GM12878 (cell line): ENCODE results near the gene ZWINT. TPM values are rescaled to one million over a fixed set of nuclear protein-coding genes. Genes with fewer than 3 reads are reported as not detected.
A peak's percentile ranks its signal among the peaks of the same experiment; 100 is the strongest.

Experiments
- ATAC-seq: fragments of 200-7000 bp; cut with Tn5 transposase; 3 replicates; pipeline ENCODE4 v1.9.1; 2020; ENCODE audit warnings: mild to moderate bottlenecking, moderate library complexity
- BruUV-seq: library from RNA; stranded (reverse); fragments of 400-500 nt; replicated peaks from 2 replicates; lab custom pipeline; 2021; lab: Mats Ljungman, UMichigan
- CTCF ChIA-PET: fragments of 300-600 bp; sonication (Branson Sonifier 250); formaldehyde crosslinking; extraction: SDS; loops from one replicate; lab custom pipeline; 2021; ENCODE audit warnings: inconsistent platforms; lab: Yijun Ruan, JAX
- POLR2A ChIA-PET: fragments of 350-600 bp; formaldehyde crosslinking; extraction: SDS; loops from one replicate; lab custom pipeline; 2021; ENCODE audit warnings: inconsistent platforms; lab: Charles Lee
- RAD21 ChIA-PET: fragments of 300-600 bp; sonication (Branson Sonifier 250); formaldehyde crosslinking; loops from one replicate; lab custom pipeline; 2023; ENCODE audit warnings: antibody characterized with exemption; ENCODE audit not compliant: unreplicated experiment; lab: Charles Lee
- SMC1A ChIA-PET: fragments of 300-600 bp; sonication (Branson Sonifier 250); formaldehyde crosslinking; loops from one replicate; lab custom pipeline; 2023; ENCODE audit not compliant: unreplicated experiment, uncharacterized antibody; lab: Charles Lee
- DNase-seq: peaks from one replicate; pipeline ENCODE4 v3.0.0-alpha.2; 2011; ENCODE audit warnings: low read depth, low spot score
- FAIRE-seq: peaks from 3 replicates; lab custom pipeline; 2011; peaks lifted over from hg19 to GRCh38; lab: Jason Lieb, UNC
- H2AFZ ChIP-seq: 2 replicates; pipeline ENCODE4 v1.6.0; 2011; ENCODE audit warnings: low read depth, low read length, control low read depth; ENCODE audit not compliant: control insufficient read depth
- H3K27ac ChIP-seq: 2 replicates; pipeline ENCODE4 v1.5.1; 2011; ENCODE audit warnings: control low read depth; ENCODE audit not compliant: control insufficient read depth, insufficient read depth
- H3K27me3 ChIP-seq, 2 experiments: replicated peaks in 1 of 2; 2 replicates each; pipeline versions ENCODE4 v1.6.0 to v1.6.1; 2011; ENCODE audit warnings: low read length in 1 of 2; ENCODE audit not compliant: control insufficient read depth in 2 of 2, insufficient read depth in 2 of 2
- H3K36me3 ChIP-seq, 2 experiments: 2 replicates each; pipeline ENCODE4 v1.5.1; 2011; ENCODE audit warnings: low read length in 1 of 2; ENCODE audit not compliant: control insufficient read depth in 2 of 2, insufficient read depth in 2 of 2
- H3K4me1 ChIP-seq: 2 replicates; pipeline ENCODE4 v1.6.1; 2011; ENCODE audit warnings: mild to moderate bottlenecking, low read length, moderate library complexity, mixed read lengths; ENCODE audit not compliant: control insufficient read depth, insufficient read depth
- H3K4me2 ChIP-seq: 2 replicates; pipeline ENCODE4 v1.6.0; 2011; ENCODE audit warnings: control low read depth; ENCODE audit not compliant: control insufficient read depth, insufficient read depth
- H3K4me3 ChIP-seq: fragments of 200-600 bp; sonication (generic); 2 replicates; pipeline ENCODE4 v1.5.1; 2016
- H3K79me2 ChIP-seq: 2 replicates; pipeline ENCODE4 v1.6.0; 2011; ENCODE audit warnings: low read length; ENCODE audit not compliant: control insufficient read depth, insufficient read depth
- H3K9ac ChIP-seq: 2 replicates; pipeline ENCODE4 v1.8.0; 2011; ENCODE audit warnings: low read length, control low read depth, mixed read lengths; ENCODE audit not compliant: control insufficient read depth, insufficient read depth
- H3K9me3 ChIP-seq: replicated peaks from 3 replicates; pipeline ENCODE4 v1.5.1; 2011; ENCODE audit warnings: mild to moderate bottlenecking, low read length; ENCODE audit not compliant: control insufficient read depth, insufficient read depth
- H4K20me1 ChIP-seq: 2 replicates; pipeline ENCODE4 v1.6.0; 2011; ENCODE audit not compliant: control insufficient read depth, insufficient read depth
- ASH2L ChIP-seq: fragments of 300-600, 200-600 bp; sonication (generic); IDR thresholded peaks from 2 replicates; pipeline ENCODE4 v1.6.1; 2017; ENCODE audit warnings: low read depth, mild to moderate bottlenecking, borderline replicate concordance
- CBX3 ChIP-seq: fragments of 200-600 bp; sonication (generic); IDR thresholded peaks from 2 replicates; pipeline ENCODE4 v1.6.1; 2016; ENCODE audit warnings: low read depth, borderline replicate concordance
- CHD2 ChIP-seq: IDR thresholded peaks from 2 replicates; pipeline ENCODE4 v1.6.1; 2011; ENCODE audit warnings: low read depth, low read length, improper control_type of control experiment, borderline replicate concordance
- CTCF ChIP-seq, 3 experiments: IDR thresholded peaks in 2 of 3; conservative IDR thresholded peaks in 1 of 3; 2 replicates each; pipeline ENCODE4 v1.5.1; 2011; ENCODE audit warnings: low read depth in 3 of 3, low read length in 3 of 3, mild to moderate bottlenecking in 3 of 3, control low read depth in 2 of 3, moderate library complexity in 2 of 3, inconsistent platforms in 1 of 3, mixed read lengths in 1 of 3; ENCODE audit not compliant: control insufficient read depth in 2 of 3, insufficient read depth in 1 of 3; ENCODE audit errors: extremely low read depth in 1 of 3
- FOS ChIP-seq: IDR thresholded peaks from 3 replicates; pipeline ENCODE4 v1.6.1; 2011; ENCODE audit warnings: borderline replicate concordance; ENCODE audit not compliant: insufficient read length; ENCODE audit errors: extremely low read depth
- FOXM1 ChIP-seq: IDR thresholded peaks from 2 replicates; pipeline ENCODE4 v1.6.1; 2012; ENCODE audit warnings: low read depth, mild to moderate bottlenecking, inconsistent platforms, low read length, moderate library complexity
- IRF4 ChIP-seq: IDR thresholded peaks from 2 replicates; pipeline ENCODE4 v1.6.1; 2011; ENCODE audit warnings: low read depth, low read length
- MEF2B ChIP-seq: fragments of 450-650 bp; IDR thresholded peaks from 2 replicates; pipeline ENCODE4 v1.6.1; 2018; ENCODE audit warnings: mild to moderate bottlenecking, moderate library complexity; ENCODE audit not compliant: partially characterized antibody, poor library complexity, severe bottlenecking
- PAX5 ChIP-seq: IDR thresholded peaks from 2 replicates; pipeline ENCODE4 v1.6.1; 2011; ENCODE audit warnings: low read depth, low read length, borderline replicate concordance
- RAD21 ChIP-seq: IDR thresholded peaks from 2 replicates; pipeline ENCODE4 v1.6.1; 2011; ENCODE audit warnings: mild to moderate bottlenecking, low read depth, low read length, moderate library complexity; ENCODE audit not compliant: insufficient read depth
- RAD51 ChIP-seq: fragments of 450-650 bp; IDR thresholded peaks from 2 replicates; pipeline ENCODE4 v1.6.1; 2016; ENCODE audit warnings: moderate library complexity, mild to moderate bottlenecking, inconsistent platforms
- STAT3 ChIP-seq: IDR thresholded peaks from 2 replicates; pipeline ENCODE4 v1.6.1; 2011; ENCODE audit warnings: low read depth, low read length, improper control_type of control experiment
- ZBED1 ChIP-seq: IDR thresholded peaks from 2 replicates; pipeline ENCODE4 v1.6.1; 2016; ENCODE audit warnings: borderline replicate concordance
- WGBS: methylation state at CpG from one replicate; pipeline ENCODE4 v1.1.6; 2016; ENCODE audit warnings: low lambda C conversion rate; ENCODE audit not compliant: insufficient replicate concordance, insufficient coverage; ENCODE audit errors: missing lambda C conversion rate; 5-methylcytosine and 5-hydroxymethylcytosine counted together
- in situ Hi-C: fragments of 300-500 bp; cut with MboI; formaldehyde crosslinking; loops from 9 replicates; pipeline ENCODE4 v1.14.3; 2018; ENCODE audit warnings: mixed read lengths
- intact Hi-C: fragments of 100-400 bp; cut with micrococcal nuclease; formaldehyde crosslinking; loops from one replicate; pipeline ENCODE4 v1.14.2; 2022; ENCODE audit not compliant: unreplicated experiment
- polyA plus RNA-seq, 11 experiments: library from polyadenylated mRNA; depleted of rRNA in 4 of 11; unstranded in 6 of 11; stranded (reverse) in 5 of 11; fragments of >200 nt; fragmentation: Nextera tagmentation in 4 of 11; fragmentation: Illumina TruSeq in 1 of 11; extraction: Ambion mirVana in 4 of 11; extraction: Trizol in 1 of 11; gene quantifications; 1 replicate in 1 of 11; 2 replicates in 10 of 11; pipeline versions ENCODE4 v1.2.1 to v1.2.3, GENCODE V29; 2011 to 2016; ENCODE audit warnings: inconsistent platforms in 2 of 11, missing spikeins in 2 of 11, low read depth in 1 of 11
- total RNA-seq, 4 experiments: library from RNA; depleted of rRNA in 3 of 4; stranded (reverse); fragments of >200 nt in 3 of 4; fragmentation: Illumina TruSeq in 1 of 4; extraction: Trizol in 1 of 4; gene quantifications; 2 replicates each; pipeline versions ENCODE4 v1.2.1 to v1.2.3, GENCODE V29; 2013 to 2021
- TF ChIP-seq, protein P1 (sequence below): fragments of 450-650 bp; IDR thresholded peaks from 2 replicates; pipeline ENCODE4 v1.6.1; 2016; ENCODE audit warnings: mild to moderate bottlenecking

ZWINT gene
- total and polyA plus RNA-seq, 10 of the 15 experiments (the other 5 are each of a cell fraction or from before 2014, with no cell fraction given): 98.7 to 324 (median 138) TPM

DNA sequence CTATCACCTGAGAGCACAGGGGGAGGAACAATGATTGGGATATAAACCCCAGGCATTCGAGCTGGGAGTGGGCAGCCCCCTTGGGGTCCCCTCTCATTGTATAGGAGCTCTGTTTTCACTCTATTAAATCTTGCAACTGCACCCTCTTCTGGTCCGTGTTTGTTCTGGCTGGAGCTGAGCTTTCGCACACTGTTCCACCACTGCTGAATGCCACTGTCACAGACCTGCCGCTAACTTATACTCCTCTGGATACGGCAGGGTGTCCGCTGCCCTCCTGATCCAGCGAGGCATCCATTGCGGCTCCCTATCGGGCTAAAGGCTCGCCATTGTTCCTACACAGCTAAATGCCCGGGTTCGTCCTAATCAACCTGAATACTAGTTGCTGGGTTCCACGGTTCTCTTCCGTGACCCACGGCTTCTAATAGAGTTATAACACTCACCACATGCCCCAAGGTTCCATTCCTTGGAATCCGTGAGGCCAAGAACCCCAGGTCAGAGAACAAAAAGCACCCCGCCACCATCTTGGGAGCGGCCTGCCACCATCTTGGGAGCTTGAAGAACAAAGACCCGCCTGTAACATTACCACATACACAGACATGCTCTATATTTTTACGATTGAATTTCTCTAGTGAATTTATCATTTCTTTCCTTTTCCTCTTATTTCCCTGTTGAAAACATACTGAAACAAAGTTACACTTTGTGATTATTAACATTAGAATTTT, 9.0 kb downstream of the ZWINT start (continued):
- TF ChIP-seq, protein P1, sequence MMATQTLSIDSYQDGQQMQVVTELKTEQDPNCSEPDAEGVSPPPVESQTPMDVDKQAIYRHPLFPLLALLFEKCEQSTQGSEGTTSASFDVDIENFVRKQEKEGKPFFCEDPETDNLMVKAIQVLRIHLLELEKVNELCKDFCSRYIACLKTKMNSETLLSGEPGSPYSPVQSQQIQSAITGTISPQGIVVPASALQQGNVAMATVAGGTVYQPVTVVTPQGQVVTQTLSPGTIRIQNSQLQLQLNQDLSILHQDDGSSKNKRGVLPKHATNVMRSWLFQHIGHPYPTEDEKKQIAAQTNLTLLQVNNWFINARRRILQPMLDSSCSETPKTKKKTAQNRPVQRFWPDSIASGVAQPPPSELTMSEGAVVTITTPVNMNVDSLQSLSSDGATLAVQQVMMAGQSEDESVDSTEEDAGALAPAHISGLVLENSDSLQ: no peak
- TF ChIP-seq CHD2: no peak
- no peak for TF ChIP-seq MEF2B
- TF ChIP-seq, all 136 proteins: peak for 0

DNA sequence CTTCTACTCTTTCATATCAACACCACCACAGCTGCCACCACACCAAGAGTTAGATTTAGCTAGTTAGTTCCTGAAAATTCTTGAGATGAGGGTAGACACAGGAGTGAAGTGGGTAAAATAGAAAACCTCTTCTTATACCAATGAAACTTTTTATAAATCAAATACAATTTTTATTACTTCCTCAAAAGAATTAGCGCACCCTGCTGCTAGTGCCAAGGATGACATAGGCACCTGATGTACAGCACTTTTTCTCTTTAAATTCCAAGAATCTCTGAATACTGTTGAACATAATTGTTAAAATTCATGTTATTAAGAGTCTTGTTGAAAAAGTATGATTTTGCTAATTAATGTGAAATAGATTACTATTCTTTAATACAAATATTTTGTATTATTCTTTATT, 11.4 kb downstream of the ZWINT start:
- TF ChIP-seq CBX3 (no peak), FOXM1 (no peak), IRF4 (no peak), CTCF (IDR thresholded peaks at IDR 0.05 in 2 of 3, conservative IDR thresholded peaks at IDR 0.05 in 1 of 3; ENCODE audit: control insufficient read depth in 2 of 3, extremely low read depth in 1 of 3, insufficient read depth in 1 of 3, low read depth in 3 of 3, low read length in 3 of 3) (peak; percentile 6 to 18 (median 14); a peak in 1 of 6 replicates), ZBED1 (no peak), STAT3 (no peak), FOS (no peak), RAD21 (peak; percentile 34; the same call in 1 of the 2 replicates), PAX5 (no peak), ASH2L (no peak), RAD51 (no peak)
- Histone ChIP-seq H3K4me2 (no peak overlapping the region), H3K36me3 (no peaks in the 10 kb centered on the region), H2AFZ (no peak overlapping the region), H3K9me3 (no peaks in the 10 kb centered on the region), H3K4me3 (no peak overlapping the region), H3K79me2 (no peaks in the 10 kb centered on the region), H3K27ac (no peak overlapping the region), H4K20me1 (no peaks in the 10 kb centered on the region), H3K27me3 (no peaks in the 10 kb centered on the region), H3K9ac (no peak overlapping the region), H3K4me1 (no peaks in the 10 kb centered on the region)
- no peak for DNase-seq
- ChIA-PET CTCF (interaction anchor here (1.0 to 1.6 kb wide), 3 partner anchors 8 to 22 kb away, joined by 3 to 5 read pairs (median 4); partner anchors contain the start of gene ZWINT), POLR2A (interaction anchor here (1.1 kb wide), 1 partner anchor 12 kb away, joined by 3 read pairs; the partner anchor contains the start of gene ZWINT), SMC1A (interaction anchor here (0.7 to 0.9 kb wide), 3 partner anchors 12 to 86 kb away, joined by 3 to 4 read pairs (median 3); partner anchors contain the start of gene ZWINT), RAD21 (interaction anchor here (1.0 kb wide), 1 partner anchor 15 kb away, joined by 3 read pairs; no protein-coding TSS in a partner anchor)
- peak; percentile 39; the same call in 1 of the 3 replicates for ATAC-seq
- in situ Hi-C loops (no loop called here), intact Hi-C loops (no loop called here)
- FAIRE-seq: no peak
- 42% methylated on average over 1 of the region's 1 CpG for WGBS
- no TSS peak for BruUV-seq
